Neural cell (in vitro differentiated cells): ENCODE results near the gene OR2AT4. TPM values are rescaled to one million over a fixed set of nuclear protein-coding genes. Genes with fewer than 3 reads are reported as not detected.

Experiments
- H2AFZ ChIP-seq: fragments of 200-600, 300-800 bp; sonication (generic), shearing (Covaris generic); 2 replicates; pipeline ENCODE4 v1.6.0; 2014; ENCODE audit warnings: low read depth, mild to moderate bottlenecking, antibody characterized with exemption, low read length, moderate library complexity
- H3F3A ChIP-seq: fragments of 200-600 bp; shearing (Covaris generic); 2 replicates; pipeline ENCODE4 v1.6.1; 2016; ENCODE audit warnings: mild to moderate bottlenecking, moderate library complexity, mixed read lengths, antibody characterized with exemption, low read length; ENCODE audit not compliant: insufficient read depth, poor library complexity, severe bottlenecking
- H3K27ac ChIP-seq: fragments of 200-600, 300-800 bp; sonication (generic), shearing (Covaris generic); 2 replicates; pipeline ENCODE4 v1.5.1; 2014; ENCODE audit warnings: mild to moderate bottlenecking, low read length, moderate library complexity
- H3K27me3 ChIP-seq: fragments of 300-800, 200-600 bp; sonication (generic), shearing (Covaris generic); 2 replicates; pipeline ENCODE4 v1.6.0; 2014; ENCODE audit warnings: mild to moderate bottlenecking, low read depth, low read length, moderate library complexity; ENCODE audit not compliant: insufficient read depth
- H3K36me3 ChIP-seq: fragments of 300-800, 200-600 bp; sonication (generic), shearing (Covaris generic); 2 replicates; pipeline ENCODE4 v1.5.1; 2014; ENCODE audit warnings: mild to moderate bottlenecking, antibody characterized with exemption, low read length, moderate library complexity; ENCODE audit not compliant: insufficient read depth
- H3K4me2 ChIP-seq: fragments of 300-800, 200-600 bp; sonication (generic), shearing (Covaris generic); 2 replicates; pipeline ENCODE4 v1.6.0; 2014; ENCODE audit warnings: mild to moderate bottlenecking, low read length
- H3K4me3 ChIP-seq: fragments of 300-800, 200-600 bp; sonication (generic), shearing (Covaris generic); 2 replicates; pipeline ENCODE4 v1.5.1; 2014; ENCODE audit warnings: mild to moderate bottlenecking, low read length, moderate library complexity
- H3K79me2 ChIP-seq: fragments of 200-600 bp; shearing (Covaris generic); replicated peaks from 2 replicates; pipeline ENCODE4 v1.6.0; 2014; ENCODE audit warnings: mild to moderate bottlenecking, low read length, moderate library complexity; ENCODE audit not compliant: insufficient read depth
- H3K9ac ChIP-seq: fragments of 300-800, 200-600 bp; sonication (generic), shearing (Covaris generic); 2 replicates; pipeline ENCODE4 v1.6.1; 2016; ENCODE audit warnings: mild to moderate bottlenecking, low read length, mixed read lengths
- H3K9me2 ChIP-seq: fragments of 200-600 bp; shearing (Covaris generic); 2 replicates; pipeline ENCODE4 v1.6.1; 2016; ENCODE audit warnings: mild to moderate bottlenecking, low read length, mixed read lengths; ENCODE audit not compliant: insufficient read depth
- H3K9me3 ChIP-seq: fragments of 200-600, 300-800 bp; sonication (generic), shearing (Covaris generic); 2 replicates; pipeline ENCODE4 v1.6.1; 2016; ENCODE audit warnings: mild to moderate bottlenecking, mixed run types, low read length, moderate library complexity, mixed read lengths
- H4K20me1 ChIP-seq: fragments of 200-600 bp; shearing (Covaris generic); 2 replicates; pipeline ENCODE4 v1.6.1; 2016; ENCODE audit warnings: mild to moderate bottlenecking, mixed run types; ENCODE audit not compliant: insufficient read depth
- EP300 ChIP-seq: fragments of 450-650 bp; conservative IDR thresholded peaks from 2 replicates; pipeline ENCODE4 v1.6.1; 2014; ENCODE audit warnings: antibody characterized with exemption, mild to moderate bottlenecking, moderate library complexity; ENCODE audit not compliant: poor library complexity, severe bottlenecking
- EZH2 ChIP-seq: fragments of 200-600, 300-800 bp; shearing (Covaris generic), sonication (generic); IDR thresholded peaks from 2 replicates; pipeline ENCODE4 v1.6.1; 2014; ENCODE audit warnings: antibody characterized with exemption, low read length, borderline replicate concordance, mild to moderate bottlenecking; ENCODE audit not compliant: insufficient read depth, poor library complexity, severe bottlenecking
- MXI1 ChIP-seq: fragments of 450-650 bp; conservative IDR thresholded peaks from 2 replicates; pipeline ENCODE4 v1.6.1; 2014; ENCODE audit warnings: antibody characterized with exemption, mild to moderate bottlenecking; ENCODE audit not compliant: poor library complexity, severe bottlenecking
- POLR2AphosphoS5 ChIP-seq: IDR thresholded peaks from 2 replicates; pipeline ENCODE4 v1.6.1; 2012
- RAD21 ChIP-seq: fragments of 450-650 bp; conservative IDR thresholded peaks from 2 replicates; pipeline ENCODE4 v1.6.1; 2014; ENCODE audit warnings: antibody characterized with exemption, mild to moderate bottlenecking, moderate library complexity
- SMC3 ChIP-seq: fragments of 450-650 bp; conservative IDR thresholded peaks from 2 replicates; pipeline ENCODE4 v1.6.1; 2014; ENCODE audit warnings: antibody characterized with exemption, mild to moderate bottlenecking, moderate library complexity; ENCODE audit not compliant: poor library complexity
- TAF1 ChIP-seq: IDR thresholded peaks from 2 replicates; pipeline ENCODE4 v1.6.1; 2012; ENCODE audit warnings: low read depth
- polyA plus RNA-seq: library from polyadenylated mRNA; depleted of rRNA; stranded (reverse); fragments of >200 nt; gene quantifications from 2 replicates; pipeline ENCODE4 v1.2.3, GENCODE V29; 2014
- TF ChIP-seq, protein P1 (sequence below): IDR thresholded peaks from 2 replicates; pipeline ENCODE4 v1.6.1; 2012; ENCODE audit warnings: borderline replicate concordance
- TF ChIP-seq, protein P2 (sequence below): fragments of 450-650 bp; IDR thresholded peaks from 2 replicates; pipeline ENCODE4 v1.5.1; 2014; ENCODE audit warnings: antibody characterized with exemption, mild to moderate bottlenecking, moderate library complexity; ENCODE audit not compliant: poor library complexity, severe bottlenecking

OR2AT4 gene
- polyA plus RNA-seq, 1 donor from 2014 or later, result not detected

DNA sequence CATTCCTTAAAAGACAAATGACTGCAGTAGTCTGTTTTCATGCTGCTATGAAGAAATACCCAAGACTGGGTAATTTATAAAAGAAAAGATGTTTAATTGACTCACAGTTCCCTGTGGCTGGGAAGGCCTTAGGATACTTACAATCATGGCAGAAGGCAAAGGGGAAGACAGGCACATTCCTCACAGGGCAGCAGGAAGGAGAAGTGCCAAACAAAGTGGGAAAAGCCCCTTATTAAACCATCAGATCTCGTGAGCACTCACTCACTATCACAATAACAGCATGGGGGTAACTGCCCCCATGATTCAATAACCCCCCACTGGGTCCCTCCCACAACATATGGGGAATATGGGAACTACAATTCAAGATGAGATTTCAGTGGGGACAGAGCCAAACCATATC is 16.4 kb upstream of the OR2AT4 start:
- H3K79me2 ChIP-seq, result no peaks in the 10 kb centered on the region

DNA sequence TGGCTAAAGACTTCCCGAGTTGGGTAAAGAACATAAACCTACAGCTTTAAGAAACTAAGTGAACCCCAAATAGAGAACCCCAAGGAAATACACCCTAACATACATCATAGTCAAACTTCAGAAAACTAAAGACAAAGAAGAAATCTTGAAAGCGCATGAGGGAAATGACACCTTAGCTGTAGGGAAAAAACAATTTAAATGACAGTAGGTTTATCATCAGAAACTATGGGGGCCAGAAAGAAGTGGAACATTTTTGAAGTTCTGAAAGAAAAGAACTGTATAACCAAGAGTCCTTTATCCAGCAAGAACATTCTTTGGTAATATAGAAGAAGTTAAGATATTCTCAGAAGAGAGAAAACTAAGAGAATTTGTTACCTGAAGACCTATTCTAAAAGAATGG is 15.5 kb upstream of the OR2AT4 start:
- no peaks in the 10 kb centered on the region for H3K27me3 ChIP-seq
- H3K9ac ChIP-seq, result no peak overlapping the region
- H4K20me1 ChIP-seq, result no peaks in the 10 kb centered on the region
- H3F3A ChIP-seq, result no peaks in the 10 kb centered on the region
- TF ChIP-seq MXI1, result no peak
- no peak for TF ChIP-seq EP300
- no peak for TF ChIP-seq EZH2
- no peak for TF ChIP-seq SMC3
- TF ChIP-seq, protein P1, sequence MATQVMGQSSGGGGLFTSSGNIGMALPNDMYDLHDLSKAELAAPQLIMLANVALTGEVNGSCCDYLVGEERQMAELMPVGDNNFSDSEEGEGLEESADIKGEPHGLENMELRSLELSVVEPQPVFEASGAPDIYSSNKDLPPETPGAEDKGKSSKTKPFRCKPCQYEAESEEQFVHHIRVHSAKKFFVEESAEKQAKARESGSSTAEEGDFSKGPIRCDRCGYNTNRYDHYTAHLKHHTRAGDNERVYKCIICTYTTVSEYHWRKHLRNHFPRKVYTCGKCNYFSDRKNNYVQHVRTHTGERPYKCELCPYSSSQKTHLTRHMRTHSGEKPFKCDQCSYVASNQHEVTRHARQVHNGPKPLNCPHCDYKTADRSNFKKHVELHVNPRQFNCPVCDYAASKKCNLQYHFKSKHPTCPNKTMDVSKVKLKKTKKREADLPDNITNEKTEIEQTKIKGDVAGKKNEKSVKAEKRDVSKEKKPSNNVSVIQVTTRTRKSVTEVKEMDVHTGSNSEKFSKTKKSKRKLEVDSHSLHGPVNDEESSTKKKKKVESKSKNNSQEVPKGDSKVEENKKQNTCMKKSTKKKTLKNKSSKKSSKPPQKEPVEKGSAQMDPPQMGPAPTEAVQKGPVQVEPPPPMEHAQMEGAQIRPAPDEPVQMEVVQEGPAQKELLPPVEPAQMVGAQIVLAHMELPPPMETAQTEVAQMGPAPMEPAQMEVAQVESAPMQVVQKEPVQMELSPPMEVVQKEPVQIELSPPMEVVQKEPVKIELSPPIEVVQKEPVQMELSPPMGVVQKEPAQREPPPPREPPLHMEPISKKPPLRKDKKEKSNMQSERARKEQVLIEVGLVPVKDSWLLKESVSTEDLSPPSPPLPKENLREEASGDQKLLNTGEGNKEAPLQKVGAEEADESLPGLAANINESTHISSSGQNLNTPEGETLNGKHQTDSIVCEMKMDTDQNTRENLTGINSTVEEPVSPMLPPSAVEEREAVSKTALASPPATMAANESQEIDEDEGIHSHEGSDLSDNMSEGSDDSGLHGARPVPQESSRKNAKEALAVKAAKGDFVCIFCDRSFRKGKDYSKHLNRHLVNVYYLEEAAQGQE, result no peak
- no peak for TF ChIP-seq POLR2AphosphoS5
- no peak for TF ChIP-seq TAF1
- TF ChIP-seq RAD21, result no peak
- TF ChIP-seq, protein P2, sequence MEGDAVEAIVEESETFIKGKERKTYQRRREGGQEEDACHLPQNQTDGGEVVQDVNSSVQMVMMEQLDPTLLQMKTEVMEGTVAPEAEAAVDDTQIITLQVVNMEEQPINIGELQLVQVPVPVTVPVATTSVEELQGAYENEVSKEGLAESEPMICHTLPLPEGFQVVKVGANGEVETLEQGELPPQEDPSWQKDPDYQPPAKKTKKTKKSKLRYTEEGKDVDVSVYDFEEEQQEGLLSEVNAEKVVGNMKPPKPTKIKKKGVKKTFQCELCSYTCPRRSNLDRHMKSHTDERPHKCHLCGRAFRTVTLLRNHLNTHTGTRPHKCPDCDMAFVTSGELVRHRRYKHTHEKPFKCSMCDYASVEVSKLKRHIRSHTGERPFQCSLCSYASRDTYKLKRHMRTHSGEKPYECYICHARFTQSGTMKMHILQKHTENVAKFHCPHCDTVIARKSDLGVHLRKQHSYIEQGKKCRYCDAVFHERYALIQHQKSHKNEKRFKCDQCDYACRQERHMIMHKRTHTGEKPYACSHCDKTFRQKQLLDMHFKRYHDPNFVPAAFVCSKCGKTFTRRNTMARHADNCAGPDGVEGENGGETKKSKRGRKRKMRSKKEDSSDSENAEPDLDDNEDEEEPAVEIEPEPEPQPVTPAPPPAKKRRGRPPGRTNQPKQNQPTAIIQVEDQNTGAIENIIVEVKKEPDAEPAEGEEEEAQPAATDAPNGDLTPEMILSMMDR, result no peak
- H3K27ac ChIP-seq, result no peak overlapping the region
- no peaks in the 10 kb centered on the region for H3K79me2 ChIP-seq
- H3K4me3 ChIP-seq, result no peak overlapping the region
- H3K9me2 ChIP-seq, result no peaks in the 10 kb centered on the region
- H3K4me2 ChIP-seq, result no peak overlapping the region
- H3K9me3 ChIP-seq, result no peaks in the 10 kb centered on the region
- H2AFZ ChIP-seq, result no peak overlapping the region
- no peaks in the 10 kb centered on the region for H3K36me3 ChIP-seq

More for the DNA sequence above, 16.4 kb upstream of the OR2AT4 start:
- no peaks in the 10 kb centered on the region for H4K20me1 ChIP-seq
- no peaks in the 10 kb centered on the region for H3F3A ChIP-seq
- H3K4me2 ChIP-seq, result no peak overlapping the region
- H2AFZ ChIP-seq, result no peak overlapping the region
- H3K4me3 ChIP-seq, result no peak overlapping the region
- no peak overlapping the region for H3K27ac ChIP-seq
- H3K9me2 ChIP-seq, result no peaks in the 10 kb centered on the region
- H3K36me3 ChIP-seq, result no peaks in the 10 kb centered on the region
- no peaks in the 10 kb centered on the region for H3K27me3 ChIP-seq
- no peaks in the 10 kb centered on the region for H3K9me3 ChIP-seq
- TF ChIP-seq EP300 (no peak), RAD21 (no peak), SMC3 (no peak), EZH2 (no peak), POLR2AphosphoS5 (no peak), TAF1 (no peak)
- TF ChIP-seq, protein P2, result no peak
- no peak overlapping the region for H3K9ac ChIP-seq
